Dendritic cell treated with granulocyte-macrophage colony-stimulating factor and Interleukin-4, amounts not matched to agents 40 ng/mL and 50 ng/mL, for 4 days (primary cell): ENCODE measurements around the gene ANKRD61.
A peak's percentile ranks its signal among the peaks of the same experiment; 100 is the strongest.
"Not testable (repeated sequence)": the region's sequence is repeated elsewhere in the genome, so short reads cannot be mapped to it uniquely, and the experiment has no call there.

Experiments
- H3K27ac Mint-ChIP-seq: one replicate; pipeline ENCODE4 v1.8.0; 2022; ENCODE audit warnings: mild to moderate bottlenecking, mixed read lengths
- H3K27me3 Mint-ChIP-seq: one replicate; pipeline ENCODE4 v1.8.0; 2022; ENCODE audit warnings: mild to moderate bottlenecking, mixed read lengths
- H3K36me3 Mint-ChIP-seq: one replicate; pipeline ENCODE4 v1.8.0; 2022; ENCODE audit warnings: low read depth, mixed read lengths
- H3K4me1 Mint-ChIP-seq: one replicate; pipeline ENCODE4 v1.8.0; 2022; ENCODE audit warnings: low read depth, mixed read lengths
- H3K4me3 Mint-ChIP-seq: one replicate; pipeline ENCODE4 v1.8.0; 2022; ENCODE audit warnings: mild to moderate bottlenecking, moderate library complexity, mixed read lengths
- H3K9me3 Mint-ChIP-seq: one replicate; pipeline ENCODE4 v1.8.0; 2022; ENCODE audit warnings: mixed read lengths
- intact Hi-C: fragments of 100-400 bp; cut with micrococcal nuclease; formaldehyde crosslinking; loops from one replicate; pipeline ENCODE4 v1.15.0; 2022

ANKRD61 gene

DNA sequence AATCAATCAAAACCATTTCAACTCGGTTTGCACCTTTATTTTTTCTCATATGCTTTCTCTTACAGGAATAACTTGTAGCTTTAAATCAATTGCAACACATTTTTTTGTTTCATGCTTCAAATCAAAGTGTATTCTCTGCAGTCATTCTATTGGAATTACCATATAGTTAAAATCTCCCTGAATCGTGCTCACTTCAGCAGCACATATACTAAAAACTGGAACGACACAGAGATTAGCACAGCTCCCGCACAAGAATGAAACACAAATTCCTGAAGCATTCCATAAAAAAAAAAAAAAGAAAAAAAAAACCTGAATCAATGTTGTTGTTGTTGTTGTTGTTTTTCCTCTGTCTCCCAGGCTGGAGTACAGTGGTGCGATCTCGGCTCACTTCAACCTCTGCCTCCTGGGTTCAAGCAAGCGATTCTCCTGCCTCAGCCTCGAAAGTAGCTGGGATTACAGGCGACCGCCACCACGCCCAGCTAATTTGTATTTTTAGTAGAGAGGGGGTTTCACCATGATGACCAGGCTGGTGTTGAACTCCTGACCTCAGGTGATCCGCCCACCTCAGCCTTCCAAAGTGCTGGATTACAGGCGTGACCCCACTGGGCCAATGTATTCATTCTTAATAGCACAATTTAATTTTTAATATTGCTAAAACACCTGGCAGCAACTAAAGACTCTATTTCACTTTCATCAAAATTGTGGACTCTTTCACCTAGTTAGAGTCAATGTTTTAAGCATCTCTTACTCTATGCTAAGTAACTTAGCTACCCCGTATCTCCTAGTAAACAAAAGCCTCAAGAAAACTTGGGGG is 26.3 kb downstream of the ANKRD61 start:
- Mint-ChIP-seq H3K36me3 (peaks cover 43% of the 10 kb centered on the region), H3K27ac (no peak overlapping the region)

DNA sequence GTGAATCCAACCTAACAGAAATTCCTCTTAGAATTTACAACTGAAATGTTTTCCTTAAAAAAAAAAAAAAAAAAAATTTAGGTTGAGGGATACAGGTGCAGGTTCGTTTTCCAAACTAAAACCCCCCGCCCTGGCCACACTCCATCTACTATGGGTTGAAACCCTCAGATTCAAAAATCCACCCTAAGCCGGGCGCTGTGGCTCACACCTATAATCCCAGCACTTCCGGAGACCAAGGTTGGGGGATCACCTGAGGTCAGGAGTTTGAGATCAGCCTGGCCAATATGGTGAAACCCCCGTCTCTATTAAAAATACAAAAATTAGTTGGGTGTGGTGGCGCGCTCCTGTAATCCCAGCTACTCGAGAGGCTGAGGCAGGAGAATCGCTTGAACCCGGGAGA is 28.8 kb downstream of the ANKRD61 start:
- H3K27me3 Mint-ChIP-seq, H3K9me3 Mint-ChIP-seq, intact Hi-C loops, H3K27ac Mint-ChIP-seq: not testable (repeated sequence)
- Mint-ChIP-seq H3K4me1 (peaks cover 14% of the 10 kb centered on the region), H3K4me3 (peak overlapping the region; percentile 97), H3K36me3 (peaks cover 18% of the 10 kb centered on the region)

More for the DNA sequence above, 26.3 kb downstream of the ANKRD61 start:
- H3K9me3 Mint-ChIP-seq, result no peaks in the 10 kb centered on the region
- H3K27me3 Mint-ChIP-seq, result no peaks in the 10 kb centered on the region
- H3K4me3 Mint-ChIP-seq, result peak overlapping the region; percentile 97
- intact Hi-C loops, result no loop called here
- peaks cover 14% of the 10 kb centered on the region for H3K4me1 Mint-ChIP-seq

- Mint-ChIP-seq H3K27ac (no peak overlapping the region), H3K9me3 (no peaks in the 10 kb centered on the region), H3K27me3 (no peaks in the 10 kb centered on the region), H3K36me3 (no peaks in the 10 kb centered on the region), H3K4me1 (peaks cover 16% of the 10 kb centered on the region), H3K4me3 (no peak overlapping the region)
- intact Hi-C loops, result no loop called here
Observed at GRCh38 chr7:6071406-6071805, 40.2 kb downstream of the ANKRD61 start.

DNA sequence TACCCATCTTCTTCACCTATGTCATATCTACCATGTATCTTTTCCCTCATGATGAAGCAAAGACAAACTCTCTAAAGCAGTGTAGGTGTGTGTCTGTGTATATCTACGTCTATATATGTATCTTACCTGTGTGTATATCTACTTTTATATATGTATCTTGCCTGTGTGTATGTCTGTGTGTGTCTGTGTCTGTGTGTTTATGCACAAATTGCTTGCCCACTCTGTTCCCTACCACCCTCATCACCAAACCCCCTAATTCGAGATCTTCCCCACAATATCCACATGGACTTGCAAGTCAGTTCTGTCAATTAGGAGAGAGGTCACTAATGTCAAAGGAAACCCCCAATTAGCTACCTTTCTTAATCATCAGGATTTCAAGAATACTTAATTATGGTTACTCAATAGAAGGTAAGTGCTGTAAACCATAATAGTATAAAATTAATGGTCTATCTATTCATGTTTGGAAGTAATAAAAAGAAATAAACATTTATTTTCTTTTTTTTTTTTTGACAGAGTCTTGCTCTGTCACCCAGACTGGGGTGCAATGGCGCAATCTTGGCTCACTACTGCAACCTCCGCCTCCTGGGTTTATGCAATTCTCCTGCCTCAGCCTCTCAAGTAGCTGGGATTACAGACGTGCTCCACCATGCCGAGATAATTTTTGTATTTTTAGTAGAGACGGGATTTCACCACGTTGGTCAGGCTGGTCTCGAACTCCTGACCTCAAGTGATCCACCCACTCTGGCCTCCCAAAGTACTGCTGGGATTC is 43.6 kb downstream of the ANKRD61 start:
- Mint-ChIP-seq H3K27ac (peak overlapping the region; percentile 30), H3K36me3 (no peaks in the 10 kb centered on the region), H3K4me3 (no peak overlapping the region), H3K9me3 (no peaks in the 10 kb centered on the region), H3K27me3 (no peaks in the 10 kb centered on the region), H3K4me1 (peaks cover 16% of the 10 kb centered on the region)
- intact Hi-C loops, result no loop called here

- H3K4me3 Mint-ChIP-seq, result no peak overlapping the region
- intact Hi-C loops, result no loop called here
- no peak overlapping the region for H3K27ac Mint-ChIP-seq
- peaks cover 10% of the 10 kb centered on the region for H3K4me1 Mint-ChIP-seq
- H3K9me3 Mint-ChIP-seq, result no peaks in the 10 kb centered on the region
- H3K36me3 Mint-ChIP-seq, result peaks cover 5% of the 10 kb centered on the region
- H3K27me3 Mint-ChIP-seq, result no peaks in the 10 kb centered on the region
Observed at GRCh38 chr7:6078548-6078947, 47.4 kb downstream of the ANKRD61 start.

GRCh38 chr7:6083047-6083446 is 51.9 kb downstream of the ANKRD61 start:
- H3K36me3 Mint-ChIP-seq, H3K9me3 Mint-ChIP-seq, H3K27me3 Mint-ChIP-seq, H3K4me3 Mint-ChIP-seq, intact Hi-C loops, H3K27ac Mint-ChIP-seq, H3K4me1 Mint-ChIP-seq: not testable (repeated sequence)
